Cardiac fibroblast (primary cell): ENCODE results near the gene SAMM50.
A peak's percentile ranks its signal among the peaks of the same experiment; 100 is the strongest.

Experiments used
- DNase-seq, 2 donors: peaks; one replicate each; pipeline versions ENCODE4 v3.0.0 to v3.0.0-alpha.2; 2010; ENCODE audit warnings: low read depth in 2 of 2
- H3K4me3 ChIP-seq, 2 donors: replicated peaks in 1 of 2; 1 replicate in 1 of 2; 2 replicates in 1 of 2; pipeline ENCODE4 v1.5.1; 2011; ENCODE audit warnings: low read depth in 2 of 2, low read length in 2 of 2, mild to moderate bottlenecking in 2 of 2, moderate library complexity in 1 of 2
- TF ChIP-seq, protein P1 (sequence below): IDR thresholded peaks from one replicate; pipeline ENCODE4 v1.5.1; 2011; ENCODE audit warnings: low read depth, mild to moderate bottlenecking, low read length, inconsistent platforms

The SAMM50 gene

DNA sequence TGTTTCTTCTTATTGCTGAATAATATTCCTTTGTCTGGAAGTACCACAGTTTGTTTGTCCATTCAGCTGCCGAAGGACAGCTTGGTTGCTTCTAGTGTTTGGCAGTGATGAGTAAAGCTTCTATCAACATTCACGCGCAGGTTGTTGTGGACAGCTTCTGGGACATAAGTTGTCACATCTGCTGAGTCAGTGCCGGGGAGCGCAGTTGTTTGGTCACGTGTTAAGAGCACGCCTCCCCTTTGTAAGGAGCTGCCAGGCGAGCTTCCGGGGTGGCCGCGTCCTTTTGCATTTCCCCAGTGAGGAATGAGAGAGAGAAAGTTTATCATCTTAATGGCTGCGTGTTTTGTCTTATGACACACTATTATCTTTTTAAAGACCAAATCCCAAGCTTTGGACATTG, 30.3 kb downstream of the SAMM50 start:
- peak; percentile 5 to 31 for DNase-seq
- TF ChIP-seq, protein P1, sequence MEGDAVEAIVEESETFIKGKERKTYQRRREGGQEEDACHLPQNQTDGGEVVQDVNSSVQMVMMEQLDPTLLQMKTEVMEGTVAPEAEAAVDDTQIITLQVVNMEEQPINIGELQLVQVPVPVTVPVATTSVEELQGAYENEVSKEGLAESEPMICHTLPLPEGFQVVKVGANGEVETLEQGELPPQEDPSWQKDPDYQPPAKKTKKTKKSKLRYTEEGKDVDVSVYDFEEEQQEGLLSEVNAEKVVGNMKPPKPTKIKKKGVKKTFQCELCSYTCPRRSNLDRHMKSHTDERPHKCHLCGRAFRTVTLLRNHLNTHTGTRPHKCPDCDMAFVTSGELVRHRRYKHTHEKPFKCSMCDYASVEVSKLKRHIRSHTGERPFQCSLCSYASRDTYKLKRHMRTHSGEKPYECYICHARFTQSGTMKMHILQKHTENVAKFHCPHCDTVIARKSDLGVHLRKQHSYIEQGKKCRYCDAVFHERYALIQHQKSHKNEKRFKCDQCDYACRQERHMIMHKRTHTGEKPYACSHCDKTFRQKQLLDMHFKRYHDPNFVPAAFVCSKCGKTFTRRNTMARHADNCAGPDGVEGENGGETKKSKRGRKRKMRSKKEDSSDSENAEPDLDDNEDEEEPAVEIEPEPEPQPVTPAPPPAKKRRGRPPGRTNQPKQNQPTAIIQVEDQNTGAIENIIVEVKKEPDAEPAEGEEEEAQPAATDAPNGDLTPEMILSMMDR, result no peak
- H3K4me3 ChIP-seq, result no peak overlapping the region

DNA sequence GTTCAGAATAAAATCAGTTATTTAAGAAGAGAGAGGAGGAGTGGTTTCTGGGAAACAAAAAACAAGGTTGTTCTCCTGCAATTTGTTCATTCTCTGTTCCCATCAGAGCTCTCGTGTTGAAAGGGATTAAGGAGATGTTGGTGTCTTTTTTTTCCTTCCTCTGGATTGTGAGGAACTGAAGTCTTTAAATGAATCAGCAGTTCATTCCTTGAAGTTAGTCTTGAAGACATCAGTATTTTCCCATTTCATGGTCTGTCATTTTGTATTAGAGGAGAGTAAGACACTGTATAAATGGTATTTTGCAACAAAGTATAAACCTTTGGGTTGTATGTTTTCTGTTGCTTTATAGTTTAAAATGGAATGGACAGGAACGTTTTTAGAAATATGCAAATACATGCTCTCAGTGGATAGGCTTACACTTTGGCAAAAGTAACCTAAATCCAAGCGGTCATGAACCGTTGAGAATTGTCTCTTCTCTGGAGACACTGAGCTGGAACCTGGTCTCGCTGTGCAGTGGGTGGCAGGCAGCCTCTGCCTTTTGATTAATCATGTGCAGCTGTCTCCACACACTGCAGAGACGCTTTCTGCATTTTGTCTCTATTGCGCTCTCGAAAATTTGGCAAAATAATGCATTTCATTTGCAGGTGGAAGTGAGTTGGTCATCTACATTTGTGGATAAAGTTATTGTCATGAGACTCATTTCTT, 33.0 kb downstream of the SAMM50 start:
- TF ChIP-seq, protein P1, result no peak
- no peak overlapping the region for H3K4me3 ChIP-seq
- DNase-seq, result no peak

GRCh38 chr22:43988960-43989359, 33.7 kb downstream of the SAMM50 start:
- DNase-seq, result no peak
- TF ChIP-seq, protein P1, result no peak

GRCh38 chr22:43990044-43990443, 34.8 kb downstream of the SAMM50 start:
- TF ChIP-seq, protein P1, result no peak
- no peak overlapping the region for H3K4me3 ChIP-seq
- DNase-seq, result no peak

More at GRCh38 chr22:43988960-43989359, 33.7 kb downstream of the SAMM50 start:
- no peak overlapping the region for H3K4me3 ChIP-seq

- H3K4me3 ChIP-seq, result no peak overlapping the region
- no peak for DNase-seq
- TF ChIP-seq, protein P1, result no peak
Observed at GRCh38 chr22:43991316-43992020, 36.2 kb downstream of the SAMM50 start.

- TF ChIP-seq, protein P1, result no peak
- DNase-seq, result peak; percentile 17 to 25
- H3K4me3 ChIP-seq, result no peak overlapping the region
Observed at GRCh38 chr22:43992331-43992821, 37.1 kb downstream of the SAMM50 start.
